Stimulated activated CD8-positive, alpha-beta memory T cell treated with anti-CD3 and anti-CD28 coated beads, Interleukin-7, amount 100 ng/mL, for 4 hours (primary cell): ENCODE data around the gene CA11.
"Not testable (repeated sequence)": the region's sequence is repeated elsewhere in the genome, so short reads cannot be mapped to it uniquely, and the experiment has no call there.

Experiments used
- DNase-seq, 2 donors: peaks; one replicate each; pipeline ENCODE4 v3.0.0-alpha.2; 2020; ENCODE audit warnings: low read depth in 2 of 2

CA11 gene

GRCh38 chr19:48646001-48646721 is at the start of gene CA11:
Gene CA11, minus strand, starts transcription at chr19:48646187. Its CDS starts 555 bp downstream, at chr19:48645632.
- DNase-seq = peak; percentile 85 to 86

- not testable (repeated sequence) for DNase-seq
These were observed 47.6 kb upstream of the CA11 start for GRCh38 chr19:48693629-48694028.

GRCh38 chr19:48689449-48689848 is 43.5 kb upstream of the CA11 start:
- DNase-seq = no peak

- DNase-seq = no peak
These were observed 41.8 kb upstream of the CA11 start for GRCh38 chr19:48687776-48688175.

- not testable (repeated sequence) for DNase-seq
These were observed 40.6 kb upstream of the CA11 start for GRCh38 chr19:48686637-48687036.

GRCh38 chr19:48686088-48686487 is 40.1 kb upstream of the CA11 start:
- DNase-seq = no peak

- no peak for DNase-seq
These were observed 39.6 kb upstream of the CA11 start for GRCh38 chr19:48685583-48685982.

GRCh38 chr19:48683349-48683748 is 37.4 kb upstream of the CA11 start:
- no peak for DNase-seq

- no peak for DNase-seq
These were observed 35.1 kb upstream of the CA11 start for GRCh38 chr19:48681127-48681470.

GRCh38 chr19:48680436-48681126 is 34.6 kb upstream of the CA11 start:
- DNase-seq = no peak

- DNase-seq = not testable (repeated sequence)
These were observed 34.0 kb upstream of the CA11 start for GRCh38 chr19:48680006-48680405.

- DNase-seq = no peak
These were observed 32.2 kb upstream of the CA11 start for GRCh38 chr19:48678201-48678600.

- no peak for DNase-seq
These were observed 30.9 kb upstream of the CA11 start for GRCh38 chr19:48676887-48677286.

GRCh38 chr19:48676487-48676886 is 30.5 kb upstream of the CA11 start:
- DNase-seq = no peak

GRCh38 chr19:48674921-48675824 is 29.2 kb upstream of the CA11 start:
- DNase-seq = peak; percentile 42 to 60

GRCh38 chr19:48674216-48674809 is 28.3 kb upstream of the CA11 start:
- DNase-seq = no peak

GRCh38 chr19:48673436-48674100 is 27.6 kb upstream of the CA11 start:
- DNase-seq = no peak

- DNase-seq = no peak
These were observed 27.0 kb upstream of the CA11 start, which contains the start of gene NTN5 for GRCh38 chr19:48672994-48673393. Gene NTN5, minus strand, starts transcription at chr19:48673017. Its CDS starts 2,031 bp downstream, at chr19:48670986.

- no peak for DNase-seq
These were observed 25.5 kb upstream of the CA11 start for GRCh38 chr19:48671446-48671995.

GRCh38 chr19:48670699-48671445 is 24.9 kb upstream of the CA11 start:
- DNase-seq = no peak
